ENCODE measurements around the gene BMPER. TPM values are rescaled to one million over a fixed set of nuclear protein-coding genes. Genes with fewer than 3 reads are reported as not detected.

BMPER gene
- total RNA-seq, 4 donors from 2014 or later = 0.27 to 0.53 (median 0.34) TPM

GRCh38 chr7:34181271-34181958 is 276.1 kb downstream of the BMPER start:
- intact Hi-C loops (cut with DNase I; ENCODE audit: low total_unique reads) = no loop called here
- TF ChIP-seq CTCF (IDR thresholded peaks at IDR 0.05) (no peak), POLR2A (IDR thresholded peaks at IDR 0.05) (no peak)
- 94 to 96% methylated on average over 3 of the region's 3 CpGs for WGBS, 2 donors
- DNase-seq (ENCODE audit: low spot score in 2 of 2) = no peak
- H3K4me3 ChIP-seq (ENCODE audit: low read depth, poor library complexity, severe bottlenecking) = no peak overlapping the region

GRCh38 chr7:34184466-34184865 is 279.1 kb downstream of the BMPER start:
- TF ChIP-seq POLR2A (IDR thresholded peaks at IDR 0.05) = no peak
- TF ChIP-seq CTCF (IDR thresholded peaks at IDR 0.05) = no peak
- intact Hi-C loops (cut with DNase I; ENCODE audit: low total_unique reads) = no loop called here

GRCh38 chr7:34187798-34188307 is 282.5 kb downstream of the BMPER start:
- DNase-seq (ENCODE audit: low spot score in 2 of 2) = no peak
- intact Hi-C loops (cut with DNase I; ENCODE audit: low total_unique reads) = no loop called here
- H3K4me3 ChIP-seq (ENCODE audit: low read depth, poor library complexity, severe bottlenecking) = no peak overlapping the region
- TF ChIP-seq CTCF (IDR thresholded peaks at IDR 0.05) (no peak), POLR2A (IDR thresholded peaks at IDR 0.05) (no peak)
- WGBS, 2 donors = 71% methylated on average over 2 of the region's 2 CpGs

More at GRCh38 chr7:34184466-34184865, 279.1 kb downstream of the BMPER start:
- WGBS, 2 donors = 56 to 79% methylated on average over 1 of the region's 1 CpG
- no peak for DNase-seq (ENCODE audit: low spot score in 2 of 2)
- no peak overlapping the region for H3K4me3 ChIP-seq (ENCODE audit: low read depth, poor library complexity, severe bottlenecking)

- no peak for TF ChIP-seq POLR2A (IDR thresholded peaks at IDR 0.05)
- no peak for TF ChIP-seq CTCF (IDR thresholded peaks at IDR 0.05)
- WGBS, 2 donors = 64 to 66% methylated on average over 3 of the region's 3 CpGs
- intact Hi-C loops (cut with DNase I; ENCODE audit: low total_unique reads) = no loop called here
- H3K4me3 ChIP-seq (ENCODE audit: low read depth, poor library complexity, severe bottlenecking) = no peak overlapping the region
- no peak for DNase-seq (ENCODE audit: low spot score in 2 of 2)
These were observed 283.7 kb downstream of the BMPER start for GRCh38 chr7:34189031-34189430.

GRCh38 chr7:34190299-34190698 is 285.0 kb downstream of the BMPER start:
- intact Hi-C loops (cut with DNase I; ENCODE audit: low total_unique reads) = no loop called here
- no peak overlapping the region for H3K4me3 ChIP-seq (ENCODE audit: low read depth, poor library complexity, severe bottlenecking)
- no peak for DNase-seq (ENCODE audit: low spot score in 2 of 2)
- WGBS, 2 donors = 49 to 59% methylated on average over 4 of the region's 4 CpGs
- TF ChIP-seq POLR2A (IDR thresholded peaks at IDR 0.05) (no peak), CTCF (IDR thresholded peaks at IDR 0.05) (no peak)

- no peak overlapping the region for H3K4me3 ChIP-seq (ENCODE audit: low read depth, poor library complexity, severe bottlenecking)
- TF ChIP-seq CTCF (IDR thresholded peaks at IDR 0.05) = no peak
- no peak for TF ChIP-seq POLR2A (IDR thresholded peaks at IDR 0.05)
- WGBS, 2 donors = 74 to 77% methylated on average over 8 of the region's 8 CpGs
- no peak for DNase-seq (ENCODE audit: low spot score in 2 of 2)
- intact Hi-C loops (cut with DNase I; ENCODE audit: low total_unique reads) = no loop called here
These were observed 285.8 kb downstream of the BMPER start for GRCh38 chr7:34191162-34191561.

All from lower leg skin (tissue), 4 donors.